ENCODE data around the gene ZBTB16.
A peak's percentile ranks its signal among the peaks of the same experiment; 100 is the strongest.

Gene ZBTB16

GRCh38 chr11:114075891-114076441 is 16.5 kb downstream of the ZBTB16 start:
- ATAC-seq (ENCODE audit: low read depth) (no peak), DNase-seq (ENCODE audit: low spot score) (no peak)
- TF ChIP-seq, protein P1, sequence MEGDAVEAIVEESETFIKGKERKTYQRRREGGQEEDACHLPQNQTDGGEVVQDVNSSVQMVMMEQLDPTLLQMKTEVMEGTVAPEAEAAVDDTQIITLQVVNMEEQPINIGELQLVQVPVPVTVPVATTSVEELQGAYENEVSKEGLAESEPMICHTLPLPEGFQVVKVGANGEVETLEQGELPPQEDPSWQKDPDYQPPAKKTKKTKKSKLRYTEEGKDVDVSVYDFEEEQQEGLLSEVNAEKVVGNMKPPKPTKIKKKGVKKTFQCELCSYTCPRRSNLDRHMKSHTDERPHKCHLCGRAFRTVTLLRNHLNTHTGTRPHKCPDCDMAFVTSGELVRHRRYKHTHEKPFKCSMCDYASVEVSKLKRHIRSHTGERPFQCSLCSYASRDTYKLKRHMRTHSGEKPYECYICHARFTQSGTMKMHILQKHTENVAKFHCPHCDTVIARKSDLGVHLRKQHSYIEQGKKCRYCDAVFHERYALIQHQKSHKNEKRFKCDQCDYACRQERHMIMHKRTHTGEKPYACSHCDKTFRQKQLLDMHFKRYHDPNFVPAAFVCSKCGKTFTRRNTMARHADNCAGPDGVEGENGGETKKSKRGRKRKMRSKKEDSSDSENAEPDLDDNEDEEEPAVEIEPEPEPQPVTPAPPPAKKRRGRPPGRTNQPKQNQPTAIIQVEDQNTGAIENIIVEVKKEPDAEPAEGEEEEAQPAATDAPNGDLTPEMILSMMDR (IDR thresholded peaks at IDR 0.05; ENCODE audit: poor library complexity, severe bottlenecking) = peak; percentile 23
- H3K27me3 ChIP-seq (ENCODE audit: insufficient read depth, poor library complexity, severe bottlenecking) = no peaks in the 10 kb centered on the region
- H3K4me3 ChIP-seq (ENCODE audit: severe bottlenecking) = no peak overlapping the region
- H3K9me3 ChIP-seq (ENCODE audit: severe bottlenecking) = no peaks in the 10 kb centered on the region
- peaks cover 12% of the 10 kb centered on the region; the same call in 1 of the 2 replicates for H3K36me3 ChIP-seq (ENCODE audit: low read depth)
- H3K4me1 ChIP-seq (ENCODE audit: insufficient read depth, poor library complexity, severe bottlenecking) = peaks cover 19% of the 10 kb centered on the region
- H3K27ac ChIP-seq (ENCODE audit: poor library complexity, severe bottlenecking) = no peak overlapping the region

DNA sequence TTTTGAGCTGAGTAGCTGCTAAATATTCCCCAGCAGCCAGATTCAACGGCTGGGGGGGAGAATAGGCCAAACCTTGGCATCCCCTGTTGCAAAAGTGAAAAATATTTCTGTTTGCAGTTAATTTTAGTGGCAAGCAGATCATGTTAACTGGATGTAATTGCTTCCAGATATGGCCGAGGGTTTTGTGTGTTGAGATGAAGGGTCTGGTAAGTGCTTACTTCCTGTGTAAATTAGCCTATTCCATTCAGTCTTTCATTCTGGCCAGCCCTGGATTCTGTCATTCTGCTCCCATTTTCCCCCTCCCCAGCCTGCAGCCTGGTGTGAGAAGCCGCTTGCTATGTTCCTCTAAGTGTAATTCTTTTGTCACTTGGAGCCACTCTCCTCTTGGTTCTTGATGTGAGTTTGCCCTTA is 17.4 kb downstream of the ZBTB16 start:
- no peak overlapping the region for H3K4me3 ChIP-seq (ENCODE audit: severe bottlenecking)
- no peak for DNase-seq (ENCODE audit: low spot score)
- TF ChIP-seq, protein P1 (IDR thresholded peaks at IDR 0.05; ENCODE audit: poor library complexity, severe bottlenecking) = no peak
- ATAC-seq (ENCODE audit: low read depth) = no peak
- H3K4me1 ChIP-seq (ENCODE audit: insufficient read depth, poor library complexity, severe bottlenecking) = peaks cover 25% of the 10 kb centered on the region
- no peak overlapping the region for H3K27ac ChIP-seq (ENCODE audit: poor library complexity, severe bottlenecking)
- H3K27me3 ChIP-seq (ENCODE audit: insufficient read depth, poor library complexity, severe bottlenecking) = no peaks in the 10 kb centered on the region
- peaks cover 11% of the 10 kb centered on the region; the same call in 1 of the 2 replicates for H3K36me3 ChIP-seq (ENCODE audit: low read depth)
- no peaks in the 10 kb centered on the region for H3K9me3 ChIP-seq (ENCODE audit: severe bottlenecking)

DNA sequence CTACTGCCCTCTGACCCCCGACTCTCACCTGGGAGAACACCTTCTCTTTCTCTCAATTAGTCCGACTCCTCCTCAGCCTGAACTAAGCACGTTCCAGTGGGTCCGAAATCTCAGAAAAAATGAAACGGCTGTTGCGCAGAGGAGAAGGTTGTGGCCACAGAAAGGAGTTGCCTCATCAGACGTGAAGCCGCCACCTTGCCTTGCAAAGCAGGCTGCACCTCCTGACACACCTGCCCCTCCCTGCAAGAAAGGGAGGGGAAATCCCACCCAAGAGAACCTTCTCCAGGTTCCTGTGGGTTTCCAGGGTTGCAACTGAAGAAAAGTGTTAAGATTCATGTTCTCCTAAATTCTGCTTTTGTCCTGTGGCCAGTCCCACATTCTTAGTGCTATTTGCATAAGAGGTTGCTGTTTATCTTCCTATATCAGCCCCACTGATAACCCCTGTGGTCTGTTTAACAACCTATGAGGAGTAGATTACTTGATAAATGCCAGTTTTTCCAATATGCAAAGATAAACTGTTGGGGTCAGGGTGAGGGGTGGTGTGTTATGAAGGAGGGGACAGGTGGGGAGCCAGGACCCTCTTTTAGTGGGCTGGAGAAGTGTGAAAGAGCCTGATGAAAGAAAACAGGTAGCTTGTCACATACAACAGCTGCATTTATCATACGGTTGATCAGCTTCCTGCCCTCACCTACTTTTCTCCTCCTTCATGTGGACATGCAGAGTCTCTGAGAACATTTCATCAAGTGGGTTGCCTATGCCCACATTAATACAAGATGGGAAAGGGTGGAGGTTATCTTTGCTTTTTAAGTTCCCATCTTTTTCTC is 18.2 kb downstream of the ZBTB16 start:
- no peaks in the 10 kb centered on the region for H3K9me3 ChIP-seq (ENCODE audit: severe bottlenecking)
- no peak overlapping the region for H3K27ac ChIP-seq (ENCODE audit: poor library complexity, severe bottlenecking)
- H3K36me3 ChIP-seq (ENCODE audit: low read depth) = peaks cover 6% of the 10 kb centered on the region; the same call in 1 of the 2 replicates
- TF ChIP-seq, protein P1 (IDR thresholded peaks at IDR 0.05; ENCODE audit: poor library complexity, severe bottlenecking) = no peak
- H3K4me3 ChIP-seq (ENCODE audit: severe bottlenecking) = no peak overlapping the region
- H3K4me1 ChIP-seq (ENCODE audit: insufficient read depth, poor library complexity, severe bottlenecking) = peaks cover 25% of the 10 kb centered on the region
- DNase-seq (ENCODE audit: low spot score) (no peak), ATAC-seq (ENCODE audit: low read depth) (no peak)
- no peaks in the 10 kb centered on the region for H3K27me3 ChIP-seq (ENCODE audit: insufficient read depth, poor library complexity, severe bottlenecking)

GRCh38 chr11:114078423-114078822 is 18.9 kb downstream of the ZBTB16 start:
- peaks cover 6% of the 10 kb centered on the region; the same call in 1 of the 2 replicates for H3K36me3 ChIP-seq (ENCODE audit: low read depth)
- no peak for ATAC-seq (ENCODE audit: low read depth)
- DNase-seq (ENCODE audit: low spot score) = no peak
- H3K9me3 ChIP-seq (ENCODE audit: severe bottlenecking) = no peaks in the 10 kb centered on the region
- TF ChIP-seq, protein P1 (IDR thresholded peaks at IDR 0.05; ENCODE audit: poor library complexity, severe bottlenecking) = no peak
- H3K27ac ChIP-seq (ENCODE audit: poor library complexity, severe bottlenecking) = no peak overlapping the region
- peaks cover 25% of the 10 kb centered on the region for H3K4me1 ChIP-seq (ENCODE audit: insufficient read depth, poor library complexity, severe bottlenecking)
- H3K4me3 ChIP-seq (ENCODE audit: severe bottlenecking) = no peak overlapping the region
- H3K27me3 ChIP-seq (ENCODE audit: insufficient read depth, poor library complexity, severe bottlenecking) = no peaks in the 10 kb centered on the region
